CD8-positive, alpha-beta memory T cell (primary cell): ENCODE measurements around the gene ADI1. TPM values are rescaled to one million over a fixed set of nuclear protein-coding genes. Genes with fewer than 3 reads are reported as not detected.
A peak's percentile ranks its signal among the peaks of the same experiment; 100 is the strongest.

Experiments
- CTCF ChIA-PET: fragments of 350-600 bp; sonication (Branson Sonifier 250); formaldehyde crosslinking; loops from one replicate; lab custom pipeline; 2021; ENCODE audit warnings: antibody characterized with exemption; lab: Charles Lee
- POLR2A ChIA-PET: fragments of 350-600 bp; sonication (Branson Sonifier 250); formaldehyde crosslinking; loops from one replicate; lab custom pipeline; 2021; ENCODE audit warnings: antibody characterized with exemption; lab: Charles Lee
- DNase-seq, 5 donors: peaks; one replicate each; pipeline versions ENCODE4 v3.0.0 to v3.0.0-alpha.2; 2020 to 2022; ENCODE audit warnings: mixed read lengths in 1 of 5
- H3K27ac ChIP-seq: one replicate; pipeline ENCODE4 v1.7.0; 2013; ENCODE audit warnings: low read depth, mild to moderate bottlenecking, low read length, moderate library complexity
- H3K27me3 ChIP-seq: 2 replicates; pipeline ENCODE4 v1.7.0; 2013; ENCODE audit warnings: low read length, mild to moderate bottlenecking; ENCODE audit not compliant: insufficient read depth, poor library complexity, severe bottlenecking
- H3K36me3 ChIP-seq: 2 replicates; pipeline ENCODE4 v1.7.0; 2013; ENCODE audit warnings: mild to moderate bottlenecking, low read length, moderate library complexity; ENCODE audit not compliant: insufficient read depth
- H3K4me1 ChIP-seq: 2 replicates; pipeline ENCODE4 v1.7.0; 2013; ENCODE audit warnings: mild to moderate bottlenecking, low read length, moderate library complexity; ENCODE audit not compliant: insufficient read depth
- H3K4me3 ChIP-seq: 2 replicates; pipeline ENCODE4 v1.7.0; 2013; ENCODE audit warnings: mild to moderate bottlenecking, low read length
- H3K9me3 ChIP-seq: 2 replicates; pipeline ENCODE4 v1.7.0; 2013; ENCODE audit warnings: mild to moderate bottlenecking, low read length
- H3K27ac Mint-ChIP-seq, 8 donors: one replicate each; pipeline ENCODE4 v1.8.0; 2020 to 2021; ENCODE audit warnings: mixed read lengths in 8 of 8, mild to moderate bottlenecking in 6 of 8, inconsistent platforms in 3 of 8, moderate library complexity in 3 of 8
- H3K27me3 Mint-ChIP-seq, 2 donors: one replicate each; pipeline ENCODE4 v1.8.0; 2020 to 2021; ENCODE audit warnings: mixed read lengths in 2 of 2, mild to moderate bottlenecking in 1 of 2, moderate library complexity in 1 of 2
- H3K36me3 Mint-ChIP-seq, 3 donors: one replicate each; pipeline ENCODE4 v1.8.0; 2020 to 2021; ENCODE audit warnings: mixed read lengths in 3 of 3, inconsistent platforms in 1 of 3, mild to moderate bottlenecking in 1 of 3
- H3K4me1 Mint-ChIP-seq, 3 donors: one replicate each; pipeline ENCODE4 v1.8.0; 2020 to 2021; ENCODE audit warnings: mixed read lengths in 3 of 3, inconsistent platforms in 1 of 3, mild to moderate bottlenecking in 1 of 3
- H3K4me3 Mint-ChIP-seq, 7 donors: one replicate each; pipeline ENCODE4 v1.8.0; 2020 to 2021; ENCODE audit warnings: mixed read lengths in 7 of 7, mild to moderate bottlenecking in 6 of 7, moderate library complexity in 4 of 7, inconsistent platforms in 2 of 7
- H3K9me3 Mint-ChIP-seq, 5 donors: one replicate each; pipeline ENCODE4 v1.8.0; 2020 to 2022; ENCODE audit warnings: mixed read lengths in 5 of 5, mild to moderate bottlenecking in 3 of 5, moderate library complexity in 2 of 5, inconsistent platforms in 1 of 5
- polyA plus RNA-seq: library from polyadenylated mRNA; unstranded; fragments of 300-500 nt; fragmentation: Illumina TruSeq; gene quantifications from one replicate; pipeline ENCODE4 v1.2.3, GENCODE V29; 2021
- total RNA-seq, 2 experiments: library from RNA; stranded (reverse); gene quantifications; one replicate each; pipeline ENCODE4 v1.2.3, GENCODE V29; 2021

The ADI1 gene
- total and polyA plus RNA-seq, 3 experiments from 2014 or later = 24.1 to 35.3 (median 33.0) TPM

DNA sequence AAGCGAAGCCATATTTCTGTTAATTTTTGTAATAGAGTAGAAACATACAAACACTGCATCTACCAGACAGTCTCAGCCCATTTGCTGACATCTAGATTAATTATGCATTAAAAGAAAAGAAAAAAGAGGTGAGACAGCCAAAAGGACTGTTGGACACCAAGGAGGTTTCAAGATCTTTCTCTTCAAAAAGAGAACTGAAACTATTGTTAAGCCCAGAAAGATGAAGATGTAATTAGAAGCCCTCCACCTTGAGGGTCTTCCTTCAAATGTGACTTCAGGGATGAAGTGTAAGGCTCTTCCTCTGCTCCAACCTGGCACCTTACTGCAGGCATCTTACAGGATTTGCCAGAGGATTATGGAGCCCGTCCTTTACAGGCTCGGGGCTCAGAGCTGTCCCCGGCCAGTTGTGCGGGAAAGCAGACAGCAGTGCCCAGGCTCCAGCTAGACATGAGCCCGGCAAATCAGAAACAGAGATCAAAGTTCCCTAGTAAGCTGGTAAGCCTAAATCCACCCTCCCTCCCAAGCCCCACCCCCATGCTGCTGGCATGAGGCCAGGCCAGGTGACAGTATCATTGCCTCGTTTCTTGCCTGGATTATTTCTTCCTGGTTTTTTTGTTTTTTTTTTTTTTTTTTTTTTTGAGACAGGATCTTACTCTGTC lies 38.9 kb downstream of the ADI1 start:
- H3K4me3 Mint-ChIP-seq = no peak overlapping the region
- ChIA-PET CTCF (interaction anchor here (1.1 kb wide), 1 partner anchor 17 kb away, joined by 3 read pairs; no protein-coding TSS in a partner anchor), POLR2A (no interaction called here)
- peak in 1 of 5 donors; percentile 38 for DNase-seq
- H3K36me3 ChIP-seq = no peaks in the 10 kb centered on the region
- H3K27me3 Mint-ChIP-seq = no peaks in the 10 kb centered on the region
- peaks cover 0 to 5% (median 2%) of the 10 kb centered on the region in 3 donors for H3K4me1 Mint-ChIP-seq
- H3K4me3 ChIP-seq = no peak overlapping the region
- no peaks in the 10 kb centered on the region for H3K9me3 ChIP-seq
- no peaks in the 10 kb centered on the region for H3K4me1 ChIP-seq
- H3K9me3 Mint-ChIP-seq = no peaks in the 10 kb centered on the region
- H3K27ac ChIP-seq = no peak overlapping the region
- H3K27ac Mint-ChIP-seq = peak overlapping the region in 7 of 8 donors; percentile 23 to 87 (median 43)
- peaks cover 0 to 60% (median 12%) of the 10 kb centered on the region in 3 donors for H3K36me3 Mint-ChIP-seq
- no peaks in the 10 kb centered on the region for H3K27me3 ChIP-seq

DNA sequence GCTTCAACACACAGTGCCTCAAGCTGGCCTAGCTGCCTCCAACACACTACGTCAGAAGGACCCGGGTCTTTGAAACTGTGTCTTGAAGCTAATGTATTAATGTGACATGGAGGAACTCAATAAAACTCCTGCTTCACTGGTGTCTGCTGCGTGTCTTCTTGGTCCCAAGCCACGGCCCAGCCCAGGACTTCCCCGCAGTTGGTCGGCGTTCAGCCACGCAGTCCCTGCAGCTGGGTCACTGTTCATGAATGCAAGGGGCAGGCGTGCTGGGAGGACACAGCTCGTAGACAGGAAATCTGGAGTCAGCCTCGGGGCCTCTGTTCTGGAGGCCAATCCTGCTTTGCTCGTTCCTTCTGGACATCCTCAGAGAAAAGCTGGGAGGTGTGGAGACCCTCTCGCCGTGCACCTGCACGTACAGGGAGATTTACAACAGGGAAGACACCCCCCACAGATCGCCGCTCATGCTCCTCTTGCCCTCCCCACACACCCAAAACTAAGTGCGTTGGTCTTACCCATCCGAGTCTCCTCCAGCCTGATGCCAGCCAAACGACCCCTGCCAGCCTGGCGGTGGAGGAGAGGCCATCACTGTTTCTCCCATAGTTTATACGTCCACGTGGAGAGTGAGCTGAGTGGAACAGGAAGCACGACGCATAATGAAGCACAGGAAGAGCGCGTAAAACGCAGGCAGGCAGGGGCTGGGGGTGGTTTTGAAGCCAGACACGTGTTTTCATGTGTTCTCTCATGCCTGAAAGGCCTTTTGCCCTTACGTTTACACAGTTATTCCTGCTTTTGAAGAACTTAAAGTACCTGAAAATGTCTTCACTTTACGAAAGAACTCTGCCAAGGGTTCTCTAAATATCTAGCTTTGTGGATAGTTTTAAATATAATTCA lies 39.7 kb downstream of the ADI1 start:
- no peak overlapping the region for H3K4me3 Mint-ChIP-seq
- Histone ChIP-seq H3K27me3 (no peaks in the 10 kb centered on the region), H3K27ac (no peak overlapping the region), H3K9me3 (no peaks in the 10 kb centered on the region), H3K36me3 (no peaks in the 10 kb centered on the region), H3K4me1 (no peaks in the 10 kb centered on the region), H3K4me3 (no peak overlapping the region)
- DNase-seq = peak in 1 of 5 donors; percentile 24
- peaks cover 0 to 5% (median 2%) of the 10 kb centered on the region in 3 donors for H3K4me1 Mint-ChIP-seq
- no peaks in the 10 kb centered on the region for H3K9me3 Mint-ChIP-seq
- ChIA-PET POLR2A (no interaction called here), CTCF (no interaction called here)
- H3K27me3 Mint-ChIP-seq = no peaks in the 10 kb centered on the region
- H3K36me3 Mint-ChIP-seq = peaks cover 0 to 61% (median 11%) of the 10 kb centered on the region in 3 donors
- H3K27ac Mint-ChIP-seq = peak overlapping the region in 4 of 8 donors; percentile 11 to 32 (median 27)

- H3K9me3 Mint-ChIP-seq = no peaks in the 10 kb centered on the region
- H3K4me3 Mint-ChIP-seq = no peak overlapping the region
- no peaks in the 10 kb centered on the region for H3K27me3 ChIP-seq
- DNase-seq = peak in 1 of 5 donors; percentile 34
- H3K36me3 ChIP-seq = no peaks in the 10 kb centered on the region
- H3K27me3 Mint-ChIP-seq = no peaks in the 10 kb centered on the region
- no peaks in the 10 kb centered on the region for H3K4me1 ChIP-seq
- no peak overlapping the region for H3K27ac ChIP-seq
- no peak overlapping the region for H3K27ac Mint-ChIP-seq
- H3K4me3 ChIP-seq = no peak overlapping the region
- peaks cover 0 to 65% (median 11%) of the 10 kb centered on the region in 3 donors for H3K36me3 Mint-ChIP-seq
- no peaks in the 10 kb centered on the region for H3K9me3 ChIP-seq
- ChIA-PET CTCF (no interaction called here), POLR2A (no interaction called here)
- peaks cover 0 to 5% (median 2%) of the 10 kb centered on the region in 3 donors for H3K4me1 Mint-ChIP-seq
These were observed 40.4 kb downstream of the ADI1 start for GRCh38 chr2:3478846-3479385.

DNA sequence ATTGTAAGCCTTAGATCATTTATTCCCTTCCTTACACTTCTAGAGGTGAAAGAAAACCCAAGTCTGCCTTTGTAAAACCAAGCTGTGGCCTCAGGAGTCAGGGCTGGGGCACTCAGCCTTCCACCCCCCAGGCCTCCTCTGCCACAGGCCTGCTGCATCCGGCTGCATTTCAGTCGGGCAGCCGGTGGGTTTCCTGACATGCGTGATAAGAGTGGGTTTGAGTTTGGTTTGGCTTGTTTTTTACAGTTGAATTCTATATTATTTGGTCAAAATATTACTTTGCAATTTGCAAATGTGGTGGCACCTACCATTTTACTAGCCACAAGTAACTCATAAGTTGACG lies 42.4 kb downstream of the ADI1 start:
- H3K9me3 Mint-ChIP-seq = no peaks in the 10 kb centered on the region
- H3K27me3 Mint-ChIP-seq = no peaks in the 10 kb centered on the region
- no peaks in the 10 kb centered on the region for H3K9me3 ChIP-seq
- no peak for DNase-seq
- H3K4me3 Mint-ChIP-seq = no peak overlapping the region
- no peak overlapping the region for H3K4me3 ChIP-seq
- no peaks in the 10 kb centered on the region for H3K4me1 ChIP-seq
- peaks cover 4% of the 10 kb centered on the region for H3K36me3 ChIP-seq
- H3K27ac ChIP-seq = no peak overlapping the region
- H3K27ac Mint-ChIP-seq = no peak overlapping the region
- H3K27me3 ChIP-seq = no peaks in the 10 kb centered on the region
- ChIA-PET CTCF (interaction anchor here (0.8 kb wide), 1 partner anchor 53 kb away, joined by 3 read pairs; no protein-coding TSS in a partner anchor), POLR2A (no interaction called here)
- H3K4me1 Mint-ChIP-seq = peaks cover 0 to 5% (median 2%) of the 10 kb centered on the region in 3 donors
- peaks cover 0 to 77% (median 12%) of the 10 kb centered on the region in 3 donors for H3K36me3 Mint-ChIP-seq

DNA sequence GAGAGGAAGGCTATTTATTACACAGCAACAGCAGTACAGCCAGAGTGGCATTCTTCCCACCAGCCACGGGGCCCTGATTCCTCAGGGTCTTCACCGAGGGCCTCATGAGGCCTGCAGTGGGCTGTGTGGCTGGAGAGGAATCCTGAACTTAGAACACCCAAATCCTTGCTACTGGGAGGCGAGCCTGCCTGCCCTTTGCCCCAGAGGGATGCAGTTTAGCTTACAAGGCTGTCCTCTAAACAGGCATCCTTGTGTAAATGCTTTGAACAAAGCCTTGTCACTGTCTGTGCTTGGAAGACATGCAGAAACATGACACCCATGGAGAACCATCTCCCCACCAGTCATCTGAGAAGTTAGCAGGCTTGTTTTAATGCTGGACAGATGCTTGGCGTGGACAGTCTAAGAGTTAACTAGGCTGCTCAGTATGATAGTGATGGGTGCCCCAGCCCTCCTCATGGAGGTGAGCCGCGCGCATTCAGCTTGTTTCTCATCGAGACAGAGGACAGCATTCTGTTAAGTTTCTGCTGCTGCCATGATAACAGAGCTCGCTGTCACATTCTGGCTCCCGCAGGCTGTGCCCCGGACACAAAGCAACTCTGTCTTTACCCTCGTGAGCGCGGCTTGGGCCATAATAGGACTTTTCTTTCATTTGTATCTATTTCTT lies 42.9 kb downstream of the ADI1 start:
- H3K36me3 Mint-ChIP-seq = peaks cover 0 to 81% (median 12%) of the 10 kb centered on the region in 3 donors
- H3K36me3 ChIP-seq = peaks cover 5% of the 10 kb centered on the region
- H3K4me3 ChIP-seq = no peak overlapping the region

GRCh38 chr2:3475771-3476170 lies 43.6 kb downstream of the ADI1 start:
- peak in 1 of 5 donors; percentile 40 for DNase-seq
- H3K4me1 ChIP-seq = no peaks in the 10 kb centered on the region
- Mint-ChIP-seq H3K27me3 (no peaks in the 10 kb centered on the region), H3K4me1 (peaks cover 0 to 5% (median 2%) of the 10 kb centered on the region in 3 donors), H3K4me3 (no peak overlapping the region), H3K9me3 (no peaks in the 10 kb centered on the region), H3K36me3 (peaks cover 0 to 86% (median 13%) of the 10 kb centered on the region in 3 donors), H3K27ac (peak overlapping the region in 2 of 8 donors; percentile 23 to 74)
- no peak overlapping the region for H3K27ac ChIP-seq
- H3K4me3 ChIP-seq = no peak overlapping the region
- no peaks in the 10 kb centered on the region for H3K27me3 ChIP-seq
- H3K36me3 ChIP-seq = peaks cover 9% of the 10 kb centered on the region
- CTCF ChIA-PET = no interaction called here
- POLR2A ChIA-PET = no interaction called here
- H3K9me3 ChIP-seq = no peaks in the 10 kb centered on the region

More for the DNA sequence above, 42.9 kb downstream of the ADI1 start:
- Histone ChIP-seq H3K4me1 (no peaks in the 10 kb centered on the region), H3K27ac (no peak overlapping the region), H3K9me3 (no peaks in the 10 kb centered on the region), H3K27me3 (no peaks in the 10 kb centered on the region)
- POLR2A ChIA-PET = no interaction called here
- peak in 1 of 5 donors; percentile 8 for DNase-seq
- CTCF ChIA-PET = interaction anchor here (0.8 kb wide), 1 partner anchor 52 kb away, joined by 3 read pairs; no protein-coding TSS in a partner anchor
- H3K9me3 Mint-ChIP-seq = no peaks in the 10 kb centered on the region
- H3K27ac Mint-ChIP-seq = no peak overlapping the region
- no peak overlapping the region for H3K4me3 Mint-ChIP-seq
- peaks cover 0 to 5% (median 2%) of the 10 kb centered on the region in 3 donors for H3K4me1 Mint-ChIP-seq
- H3K27me3 Mint-ChIP-seq = no peaks in the 10 kb centered on the region

GRCh38 chr2:3472966-3473365 lies 46.4 kb downstream of the ADI1 start:
- peaks cover 15% of the 10 kb centered on the region for H3K36me3 ChIP-seq
- peak overlapping the region in 5 of 8 donors; percentile 10 to 83 (median 58) for H3K27ac Mint-ChIP-seq
- POLR2A ChIA-PET = no interaction called here

More at GRCh38 chr2:3472966-3473365, 46.4 kb downstream of the ADI1 start:
- Mint-ChIP-seq H3K27me3 (peaks cover 0 to 2% of the 10 kb centered on the region in 2 donors), H3K36me3 (peaks cover 4 to 90% (median 25%) of the 10 kb centered on the region in 3 donors), H3K9me3 (no peaks in the 10 kb centered on the region), H3K4me1 (no peaks in the 10 kb centered on the region), H3K4me3 (no peak overlapping the region)
- Histone ChIP-seq H3K4me1 (no peaks in the 10 kb centered on the region), H3K9me3 (no peaks in the 10 kb centered on the region), H3K27ac (no peak overlapping the region), H3K4me3 (no peak overlapping the region), H3K27me3 (no peaks in the 10 kb centered on the region)
- no peak for DNase-seq
- CTCF ChIA-PET = interaction anchor here (1.3 kb wide), 1 partner anchor 11 kb away, joined by 4 read pairs; no protein-coding TSS in a partner anchor
